Measurements from ENCODE around the gene ZNF350.

GRCh38 chr19:52028780-52029123, 42.1 kb upstream of the ZNF350 start:
- TF ChIP-seq, protein P1, sequence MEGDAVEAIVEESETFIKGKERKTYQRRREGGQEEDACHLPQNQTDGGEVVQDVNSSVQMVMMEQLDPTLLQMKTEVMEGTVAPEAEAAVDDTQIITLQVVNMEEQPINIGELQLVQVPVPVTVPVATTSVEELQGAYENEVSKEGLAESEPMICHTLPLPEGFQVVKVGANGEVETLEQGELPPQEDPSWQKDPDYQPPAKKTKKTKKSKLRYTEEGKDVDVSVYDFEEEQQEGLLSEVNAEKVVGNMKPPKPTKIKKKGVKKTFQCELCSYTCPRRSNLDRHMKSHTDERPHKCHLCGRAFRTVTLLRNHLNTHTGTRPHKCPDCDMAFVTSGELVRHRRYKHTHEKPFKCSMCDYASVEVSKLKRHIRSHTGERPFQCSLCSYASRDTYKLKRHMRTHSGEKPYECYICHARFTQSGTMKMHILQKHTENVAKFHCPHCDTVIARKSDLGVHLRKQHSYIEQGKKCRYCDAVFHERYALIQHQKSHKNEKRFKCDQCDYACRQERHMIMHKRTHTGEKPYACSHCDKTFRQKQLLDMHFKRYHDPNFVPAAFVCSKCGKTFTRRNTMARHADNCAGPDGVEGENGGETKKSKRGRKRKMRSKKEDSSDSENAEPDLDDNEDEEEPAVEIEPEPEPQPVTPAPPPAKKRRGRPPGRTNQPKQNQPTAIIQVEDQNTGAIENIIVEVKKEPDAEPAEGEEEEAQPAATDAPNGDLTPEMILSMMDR (IDR thresholded peaks at IDR 0.05; ENCODE audit: borderline replicate concordance, extremely low read depth, low read length, poor library complexity, severe bottlenecking): no peak
- no peak for TF ChIP-seq EZH2 (IDR thresholded peaks at IDR 0.05; ENCODE audit: borderline replicate concordance, low read depth, low read length, severe bottlenecking)

Measured in DND-41 (cell line).